Smooth muscle cell of bladder (primary cell): Measurements from ENCODE around the gene TTC39C. TPM values are rescaled to one million over a fixed set of nuclear protein-coding genes. Genes with fewer than 3 reads are reported as not detected.

Experiments used
- total RNA-seq: library from RNA; depleted of rRNA; stranded (reverse); fragments of >200 nt; gene quantifications from 2 replicates; pipeline ENCODE4 v1.2.3, GENCODE V29; 2014

The TTC39C gene
- total RNA-seq, result 27.5 and 31.3 TPM in 2 replicates

GRCh38 chr18:24014062-24014985 is at the start of gene TTC39C:
Gene TTC39C (plus strand): TSS chr18:24014754. CDS start chr18:24014872, 118 bp downstream.

DNA sequence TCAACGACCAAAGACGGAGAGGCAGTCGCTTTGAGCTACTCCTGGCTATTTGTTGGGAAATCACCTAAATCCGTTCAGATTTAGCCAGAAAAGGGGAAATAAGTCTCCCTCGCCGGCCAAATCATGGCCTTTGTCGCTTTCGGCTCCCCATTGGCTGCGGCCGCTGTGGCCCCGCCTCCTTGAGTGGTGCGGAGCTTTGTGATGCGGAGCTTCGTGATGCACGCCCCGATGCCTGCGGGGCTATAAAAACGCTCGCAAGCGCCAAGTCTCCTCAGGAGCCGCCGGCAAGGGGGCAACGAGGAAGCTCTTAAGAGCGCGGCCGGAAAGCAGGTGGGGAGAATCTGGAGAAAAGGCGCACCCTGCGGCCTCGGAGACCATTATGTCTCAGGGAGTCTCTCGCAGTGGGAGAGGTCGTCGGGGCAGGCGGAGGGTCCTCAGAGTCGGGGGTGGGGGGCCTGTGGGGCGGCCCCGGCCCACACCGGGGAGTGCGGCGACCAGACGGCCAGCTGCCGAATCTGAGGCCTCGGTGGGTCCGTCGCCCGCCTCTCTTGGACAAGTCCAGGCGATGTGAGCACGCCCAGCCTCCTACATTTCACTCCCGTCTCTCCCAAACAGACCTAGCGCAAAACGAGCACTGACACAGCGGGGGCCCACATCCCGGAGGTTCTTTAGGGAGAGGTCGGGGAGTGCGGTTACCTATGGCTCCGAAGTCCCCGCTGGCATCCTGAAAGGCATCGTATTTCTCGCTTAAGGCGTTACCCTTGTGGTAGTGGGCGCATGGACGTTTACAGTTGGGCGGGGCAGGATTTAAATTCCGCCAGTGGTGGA is 124.4 kb downstream of the TTC39C start, which contains the start of gene CABYR:
Gene CABYR, plus strand, starts transcription at position 274 of the 828 bp plus-strand sequence. CDS start 4,053 bp downstream, outside the sequence.

Other genes starting within 250 kb of the TTC39C start
- 3.6 and 4.2 TPM in 2 replicates for gene CABYR, start 124.3 kb downstream of the TTC39C start, total RNA-seq